PC-3 (cell line): Measurements from ENCODE around the gene HOGA1.

ENCODE experiments used
- EZH2 ChIP-seq: fragments of 300-600 bp; sonication (generic); IDR thresholded peaks from one replicate; pipeline ENCODE4 v1.6.1; 2017; ENCODE audit warnings: antibody characterized with exemption, mild to moderate bottlenecking, low read length; ENCODE audit not compliant: unreplicated experiment
- EZH2phosphoT487 ChIP-seq: fragments of 300-600 bp; sonication (generic); IDR thresholded peaks from 2 replicates; pipeline ENCODE4 v1.6.1; 2018; ENCODE audit warnings: mild to moderate bottlenecking, antibody characterized with exemption, low read length, borderline replicate concordance
- TF ChIP-seq, protein P1 (sequence below): fragments of 300-600 bp; sonication (generic); conservative IDR thresholded peaks from 2 replicates; pipeline ENCODE4 v1.5.1; 2017; ENCODE audit warnings: antibody characterized with exemption, low read depth, mild to moderate bottlenecking, low read length

DNA sequence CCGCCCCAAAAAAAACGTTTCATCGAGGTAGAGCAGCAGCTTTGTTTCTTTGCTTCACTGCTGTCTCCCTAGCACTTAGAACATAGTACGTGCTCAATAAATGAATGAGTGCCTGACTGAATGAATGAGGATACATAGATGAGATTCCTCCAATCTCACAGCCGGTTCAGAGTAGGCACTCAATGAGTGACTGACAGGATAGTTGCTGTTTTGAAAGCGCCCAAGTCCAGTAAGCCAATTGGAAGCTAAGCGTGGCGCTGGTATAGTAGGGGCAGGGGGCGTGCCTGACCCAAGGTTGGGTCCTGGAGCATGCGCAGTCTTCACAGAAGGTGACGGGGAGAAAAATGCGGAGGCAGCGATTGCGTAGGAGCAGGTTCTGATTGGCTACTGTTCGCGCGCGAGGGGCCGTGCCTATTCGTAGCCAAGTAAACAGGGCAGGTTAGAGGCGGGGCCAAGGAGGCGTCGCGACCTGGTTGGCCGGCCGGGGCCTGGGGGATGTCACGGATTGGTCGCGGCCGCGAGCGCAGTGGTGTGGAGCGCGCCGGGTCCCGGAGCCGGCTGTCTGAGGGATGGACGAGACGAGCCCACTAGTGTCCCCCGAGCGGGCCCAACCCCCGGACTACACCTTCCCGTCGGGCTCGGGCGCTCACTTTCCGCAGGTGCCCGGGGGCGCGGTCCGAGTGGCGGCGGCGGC lies 56.1 kb downstream of the HOGA1 start, which contains the start of gene PI4K2A:
- TF ChIP-seq, protein P1, sequence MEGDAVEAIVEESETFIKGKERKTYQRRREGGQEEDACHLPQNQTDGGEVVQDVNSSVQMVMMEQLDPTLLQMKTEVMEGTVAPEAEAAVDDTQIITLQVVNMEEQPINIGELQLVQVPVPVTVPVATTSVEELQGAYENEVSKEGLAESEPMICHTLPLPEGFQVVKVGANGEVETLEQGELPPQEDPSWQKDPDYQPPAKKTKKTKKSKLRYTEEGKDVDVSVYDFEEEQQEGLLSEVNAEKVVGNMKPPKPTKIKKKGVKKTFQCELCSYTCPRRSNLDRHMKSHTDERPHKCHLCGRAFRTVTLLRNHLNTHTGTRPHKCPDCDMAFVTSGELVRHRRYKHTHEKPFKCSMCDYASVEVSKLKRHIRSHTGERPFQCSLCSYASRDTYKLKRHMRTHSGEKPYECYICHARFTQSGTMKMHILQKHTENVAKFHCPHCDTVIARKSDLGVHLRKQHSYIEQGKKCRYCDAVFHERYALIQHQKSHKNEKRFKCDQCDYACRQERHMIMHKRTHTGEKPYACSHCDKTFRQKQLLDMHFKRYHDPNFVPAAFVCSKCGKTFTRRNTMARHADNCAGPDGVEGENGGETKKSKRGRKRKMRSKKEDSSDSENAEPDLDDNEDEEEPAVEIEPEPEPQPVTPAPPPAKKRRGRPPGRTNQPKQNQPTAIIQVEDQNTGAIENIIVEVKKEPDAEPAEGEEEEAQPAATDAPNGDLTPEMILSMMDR, result no peak
- no peak for TF ChIP-seq EZH2
- TF ChIP-seq EZH2phosphoT487, result no peak
